ENCODE measurements around the gene ITPK1.

Gene ITPK1

GRCh38 chr14:93109572-93110481, 5.9 kb downstream of the ITPK1 start:
- TF ChIP-seq USF1 (IDR thresholded peaks at IDR 0.05) (no peak), TEAD4 (IDR thresholded peaks at IDR 0.05) (no peak), YY1 (IDR thresholded peaks at IDR 0.05; ENCODE audit: low read depth) (no peak), MAX (IDR thresholded peaks at IDR 0.05) (no peak), CEBPB (IDR thresholded peaks at IDR 0.05) (no peak), EP300 (IDR thresholded peaks at IDR 0.05; ENCODE audit: borderline replicate concordance) (no peak), TCF12 (IDR thresholded peaks at IDR 0.05; ENCODE audit: low read depth) (no peak), TAF1 (IDR thresholded peaks at IDR 0.05; ENCODE audit: low read depth) (no peak), NFIC (IDR thresholded peaks at IDR 0.05) (no peak), CREB1 (IDR thresholded peaks at IDR 0.05; ENCODE audit: low read depth) (no peak), ZBTB7A (IDR thresholded peaks at IDR 0.05; ENCODE audit: low read depth) (no peak), RAD21 (IDR thresholded peaks at IDR 0.05; ENCODE audit: low read depth) (no peak), REST (IDR thresholded peaks at IDR 0.05; ENCODE audit: low read depth) (no peak), FOXM1 (IDR thresholded peaks at IDR 0.05; ENCODE audit: borderline replicate concordance, low read depth) (no peak), EGR1 (IDR thresholded peaks at IDR 0.05) (no peak)

GRCh38 chr14:93108105-93108504, 7.6 kb downstream of the ITPK1 start:
- TF ChIP-seq EP300 (IDR thresholded peaks at IDR 0.05; ENCODE audit: borderline replicate concordance) (no peak), YY1 (IDR thresholded peaks at IDR 0.05; ENCODE audit: low read depth) (no peak), MAX (IDR thresholded peaks at IDR 0.05) (no peak), USF1 (IDR thresholded peaks at IDR 0.05) (no peak), FOXM1 (IDR thresholded peaks at IDR 0.05; ENCODE audit: borderline replicate concordance, low read depth) (no peak), REST (IDR thresholded peaks at IDR 0.05; ENCODE audit: low read depth) (no peak), TCF12 (IDR thresholded peaks at IDR 0.05; ENCODE audit: low read depth) (no peak)

- TF ChIP-seq RAD21 (IDR thresholded peaks at IDR 0.05; ENCODE audit: low read depth) (no peak), USF1 (IDR thresholded peaks at IDR 0.05) (no peak), MAX (IDR thresholded peaks at IDR 0.05) (no peak), EP300 (IDR thresholded peaks at IDR 0.05; ENCODE audit: borderline replicate concordance) (no peak), ZBTB7A (IDR thresholded peaks at IDR 0.05; ENCODE audit: low read depth) (no peak)
Measured at GRCh38 chr14:93107453-93107852, 8.3 kb downstream of the ITPK1 start.

GRCh38 chr14:93106541-93107156, 9.1 kb downstream of the ITPK1 start:
- TF ChIP-seq REST (IDR thresholded peaks at IDR 0.05; ENCODE audit: low read depth) (no peak), EP300 (IDR thresholded peaks at IDR 0.05; ENCODE audit: borderline replicate concordance) (no peak), CEBPB (IDR thresholded peaks at IDR 0.05) (no peak), NFIC (IDR thresholded peaks at IDR 0.05) (no peak), TCF12 (IDR thresholded peaks at IDR 0.05; ENCODE audit: low read depth) (no peak), FOXM1 (IDR thresholded peaks at IDR 0.05; ENCODE audit: borderline replicate concordance, low read depth) (no peak), YY1 (IDR thresholded peaks at IDR 0.05; ENCODE audit: low read depth) (no peak), EGR1 (IDR thresholded peaks at IDR 0.05) (no peak), TAF1 (IDR thresholded peaks at IDR 0.05; ENCODE audit: low read depth) (no peak), ZBTB7A (IDR thresholded peaks at IDR 0.05; ENCODE audit: low read depth) (no peak), TEAD4 (IDR thresholded peaks at IDR 0.05) (no peak), RAD21 (IDR thresholded peaks at IDR 0.05; ENCODE audit: low read depth) (no peak), CREB1 (IDR thresholded peaks at IDR 0.05; ENCODE audit: low read depth) (no peak), MAX (IDR thresholded peaks at IDR 0.05) (no peak), USF1 (IDR thresholded peaks at IDR 0.05) (no peak)

Data from Ishikawa (cell line).